H1 (cell line): ENCODE measurements around the gene MRPS26. TPM values are rescaled to one million over a fixed set of nuclear protein-coding genes. Genes with fewer than 3 reads are reported as not detected.
A peak's percentile ranks its signal among the peaks of the same experiment; 100 is the strongest.

Experiments used
- CTCF ChIA-PET: fragments of 300-600 bp; sonication (Branson Sonifier 250); formaldehyde crosslinking; loops from one replicate; lab custom pipeline; 2021; ENCODE audit not compliant: partially characterized antibody; lab: Charles Lee
- POLR2A ChIA-PET: fragments of 300-600 bp; sonication (Branson Sonifier 250); formaldehyde crosslinking; loops from one replicate; lab custom pipeline; 2021; ENCODE audit warnings: inconsistent platforms; ENCODE audit not compliant: partially characterized antibody; lab: Charles Lee
- DNase-seq, 2 experiments: peaks; one replicate each; pipeline versions ENCODE4 v3.0.0 to v3.0.0-alpha.2; 2010 to 2022; ENCODE audit warnings: low spot score in 2 of 2, low read depth in 1 of 2, mixed read lengths in 1 of 2
- FAIRE-seq: peaks from 2 replicates; lab custom pipeline; 2011; peaks lifted over from hg19 to GRCh38; lab: Jason Lieb, UNC
- H2AFZ ChIP-seq: 2 replicates; pipeline ENCODE4 v1.8.1; 2012; ENCODE audit warnings: low read length, inconsistent platforms
- H2AK5ac ChIP-seq: 2 replicates; pipeline ENCODE4 v1.6.1; 2013; ENCODE audit warnings: low read depth, low read length
- H2BK120ac ChIP-seq: replicated peaks from 2 replicates; pipeline ENCODE3; 2013; ENCODE audit warnings: low read depth, low read length, inconsistent platforms
- H2BK12ac ChIP-seq: 2 replicates; pipeline ENCODE4 v1.6.1; 2013; ENCODE audit warnings: low read depth, low read length
- H2BK15ac ChIP-seq: 2 replicates; pipeline ENCODE4 v1.6.1; 2013; ENCODE audit warnings: low read length
- H2BK20ac ChIP-seq: 2 replicates; pipeline ENCODE4 v1.6.1; 2013; ENCODE audit warnings: low read length
- H2BK5ac ChIP-seq: 2 replicates; pipeline ENCODE4 v1.6.1; 2013; ENCODE audit warnings: low read depth, low read length
- H3K14ac ChIP-seq: 2 replicates; pipeline ENCODE4 v1.6.1; 2013; ENCODE audit warnings: inconsistent platforms; ENCODE audit not compliant: insufficient read length
- H3K18ac ChIP-seq: 2 replicates; pipeline ENCODE4 v1.6.1; 2013; ENCODE audit warnings: low read length; ENCODE audit errors: extremely low read depth
- H3K23ac ChIP-seq: 2 replicates; pipeline ENCODE4 v1.6.1; 2013; ENCODE audit warnings: inconsistent platforms; ENCODE audit not compliant: insufficient read length
- H3K23me2 ChIP-seq: 2 replicates; pipeline ENCODE4 v1.6.1; 2013; ENCODE audit warnings: low read depth, low read length
- H3K27ac ChIP-seq: 2 replicates; pipeline ENCODE4 v1.6.1; 2011; ENCODE audit warnings: low read depth, low read length, inconsistent platforms
- H3K27me3 ChIP-seq, 4 experiments: replicated peaks in 1 of 4; 1 replicate in 1 of 4; 2 replicates in 3 of 4; pipeline versions ENCODE4 v1.6.1 to v1.8.1; 2011 to 2013; ENCODE audit warnings: low read length in 3 of 4, mild to moderate bottlenecking in 3 of 4, inconsistent platforms in 2 of 4, mixed read lengths in 2 of 4, moderate library complexity in 1 of 4; ENCODE audit not compliant: control insufficient read depth in 3 of 4, insufficient read depth in 3 of 4; ENCODE audit errors: extremely low read depth in 1 of 4
- H3K36me3 ChIP-seq, 4 experiments: 2 replicates each; pipeline versions ENCODE4 v1.6.1 to v1.8.1; 2011 to 2013; ENCODE audit warnings: mild to moderate bottlenecking in 4 of 4, low read length in 3 of 4, moderate library complexity in 2 of 4, control low read depth in 1 of 4, inconsistent platforms in 1 of 4; ENCODE audit not compliant: insufficient read depth in 4 of 4, control insufficient read depth in 2 of 4
- H3K4ac ChIP-seq: replicated peaks from 2 replicates; pipeline ENCODE3; 2013; ENCODE audit warnings: low read length, low read depth, mixed read lengths, inconsistent platforms; ENCODE audit not compliant: insufficient read length
- H3K4me1 ChIP-seq, 4 experiments: replicated peaks in 1 of 4; 1 replicate in 1 of 4; 2 replicates in 3 of 4; pipeline versions ENCODE4 v1.6.1 to v1.8.1; 2011 to 2013; ENCODE audit warnings: low read length in 3 of 4, inconsistent platforms in 2 of 4, mixed read lengths in 1 of 4; ENCODE audit not compliant: insufficient read depth in 4 of 4, control insufficient read depth in 3 of 4
- H3K4me2 ChIP-seq, 2 experiments: 2 replicates each; pipeline versions ENCODE4 v1.6.1 to v1.8.1; 2011 to 2013; ENCODE audit warnings: low read depth in 2 of 2, low read length in 2 of 2, control low read depth in 1 of 2, inconsistent platforms in 1 of 2, mild to moderate bottlenecking in 1 of 2; ENCODE audit not compliant: insufficient read depth in 1 of 2
- H3K4me3 ChIP-seq, 4 experiments: fragments of 200-600, 300-600 bp in 1 of 4; sonication (generic), shearing (Covaris generic), sonication (Bioruptor Twin) in 1 of 4; 2 replicates each; pipeline versions ENCODE4 v1.5.1 to v1.8.1; 2011 to 2016; ENCODE audit warnings: low read length in 4 of 4, low read depth in 3 of 4, control low read depth in 2 of 4, inconsistent platforms in 2 of 4, mild to moderate bottlenecking in 2 of 4, mixed read lengths in 1 of 4, moderate library complexity in 1 of 4; ENCODE audit not compliant: insufficient read depth in 2 of 4; ENCODE audit errors: extremely low read depth in 1 of 4
- H3K56ac ChIP-seq: replicated peaks from 2 replicates; pipeline ENCODE3; 2013; ENCODE audit warnings: low read depth, mild to moderate bottlenecking, mixed read lengths, low read length, inconsistent platforms; ENCODE audit not compliant: insufficient read length
- H3K79me1 ChIP-seq: 2 replicates; pipeline ENCODE4 v1.6.1; 2013; ENCODE audit warnings: low read depth, low read length, control low read depth
- H3K79me2 ChIP-seq, 2 experiments: 2 replicates each; pipeline versions ENCODE4 v1.6.1 to v1.8.1; 2012 to 2013; ENCODE audit warnings: low read length in 2 of 2, mild to moderate bottlenecking in 2 of 2, inconsistent platforms in 1 of 2; ENCODE audit not compliant: insufficient read depth in 2 of 2, control insufficient read depth in 1 of 2
- H3K9ac ChIP-seq, 4 experiments: replicated peaks in 1 of 4; 1 replicate in 1 of 4; 2 replicates in 3 of 4; pipeline versions ENCODE4 v1.6.1 to v1.8.1; 2011 to 2013; ENCODE audit warnings: low read depth in 3 of 4, low read length in 3 of 4, control low read depth in 2 of 4, mild to moderate bottlenecking in 2 of 4, moderate library complexity in 2 of 4, inconsistent platforms in 1 of 4; ENCODE audit errors: extremely low read depth in 1 of 4
- H3K9me3 ChIP-seq, 2 experiments: 2 replicates each; pipeline versions ENCODE4 v1.6.1 to v1.8.1; 2012 to 2013; ENCODE audit warnings: mild to moderate bottlenecking in 2 of 2, moderate library complexity in 2 of 2, control low read depth in 1 of 2, inconsistent platforms in 1 of 2, low read depth in 1 of 2, low read length in 1 of 2, mixed read lengths in 1 of 2; ENCODE audit not compliant: insufficient read depth in 2 of 2
- H4K20me1 ChIP-seq, 2 experiments: replicated peaks in 1 of 2; 2 replicates each; pipeline versions ENCODE3 to v1.8.1; 2011 to 2013; ENCODE audit warnings: inconsistent platforms in 2 of 2, low read length in 2 of 2, mild to moderate bottlenecking in 1 of 2; ENCODE audit not compliant: insufficient read depth in 2 of 2, control insufficient read depth in 1 of 2
- H4K5ac ChIP-seq: 2 replicates; pipeline ENCODE4 v1.6.1; 2013; ENCODE audit warnings: low read length, low read depth, mixed read lengths, inconsistent platforms; ENCODE audit not compliant: insufficient read length
- H4K8ac ChIP-seq: 2 replicates; pipeline ENCODE4 v1.8.0; 2013; ENCODE audit warnings: mild to moderate bottlenecking, moderate library complexity, low read length, inconsistent platforms; ENCODE audit not compliant: insufficient read depth; ENCODE audit errors: extremely low read depth
- H4K91ac ChIP-seq: replicated peaks from 2 replicates; pipeline ENCODE3; 2013; ENCODE audit warnings: low read length, mixed read lengths, inconsistent platforms; ENCODE audit not compliant: insufficient read length
- CHD1 ChIP-seq: IDR thresholded peaks from 2 replicates; pipeline ENCODE4 v1.6.1; 2012; ENCODE audit warnings: low read depth, low read length, improper control_type of control experiment
- HDAC2 ChIP-seq, 2 experiments: fragments of 300-600 bp in 1 of 2; sonication (generic) in 1 of 2; IDR thresholded peaks; 2 replicates each; pipeline ENCODE4 v1.6.1; 2011 to 2012; ENCODE audit warnings: low read depth in 2 of 2, low read length in 2 of 2, mild to moderate bottlenecking in 2 of 2, moderate library complexity in 2 of 2, borderline replicate concordance in 1 of 2, inconsistent platforms in 1 of 2
- JUN ChIP-seq: IDR thresholded peaks from 2 replicates; pipeline ENCODE4 v1.6.1; 2011; ENCODE audit warnings: low read depth, mild to moderate bottlenecking, improper control_type of control experiment, low read length
- MAX ChIP-seq: IDR thresholded peaks from 2 replicates; pipeline ENCODE4 v1.6.1; 2012; ENCODE audit warnings: inconsistent platforms
- NRF1 ChIP-seq: IDR thresholded peaks from 2 replicates; pipeline ENCODE4 v1.6.1; 2011; ENCODE audit warnings: mild to moderate bottlenecking, low read depth, low read length, improper control_type of control experiment
- POLR2A ChIP-seq, 2 experiments: IDR thresholded peaks; 1 replicate in 1 of 2; 2 replicates in 1 of 2; pipeline ENCODE4 v1.6.1; 2011; ENCODE audit warnings: low read depth in 2 of 2, low read length in 2 of 2, mild to moderate bottlenecking in 2 of 2; ENCODE audit errors: control extremely low read depth in 1 of 2
- POU5F1 ChIP-seq: IDR thresholded peaks from 2 replicates; pipeline ENCODE4 v1.6.1; 2011; ENCODE audit warnings: low read depth, mild to moderate bottlenecking, low read length, moderate library complexity
- RFX5 ChIP-seq: IDR thresholded peaks from 2 replicates; pipeline ENCODE4 v1.6.1; 2011; ENCODE audit warnings: low read depth, low read length, improper control_type of control experiment, borderline replicate concordance
- TEAD4 ChIP-seq: IDR thresholded peaks from 2 replicates; pipeline ENCODE4 v1.6.1; 2012; ENCODE audit warnings: low read depth, low read length, inconsistent platforms, mixed read lengths
- WGBS, 2 experiments: shearing (Covaris generic) in 1 of 2; methylation state at CpG; one replicate each; pipeline versions ENCODE4 v1.1.6 to v1.1.7; 2013 to 2015; ENCODE audit warnings: low lambda C conversion rate in 2 of 2, mixed read lengths in 2 of 2, inconsistent platforms in 1 of 2, low coverage in 1 of 2, missing lambda C conversion rate in 1 of 2; ENCODE audit not compliant: insufficient replicate concordance in 2 of 2, insufficient coverage in 1 of 2, insufficient read length in 1 of 2; ENCODE audit errors: extremely low coverage in 1 of 2, missing lambda C conversion rate in 1 of 2; 5-methylcytosine and 5-hydroxymethylcytosine counted together
- polyA plus RNA-seq, 7 experiments: library from polyadenylated mRNA; depleted of rRNA in 3 of 7; stranded (reverse) in 5 of 7; unstranded in 2 of 7; fragments of >200 nt in 5 of 7; fragments of 200-250 nt in 2 of 7; gene quantifications; 1 replicate in 5 of 7; 2 replicates in 1 of 7; 4 replicates in 1 of 7; pipeline versions ENCODE4 v1.2.1 to v1.2.3, GENCODE V29; 2011 to 2013; ENCODE audit warnings: missing spikeins in 2 of 7, mixed read lengths in 2 of 7
- total RNA-seq: library from RNA; stranded (reverse); fragmentation: NEBNext Ultra II Directional; extraction: Animal tissue kit (Norgen Biotek cat#: 25700); gene quantifications from 2 replicates; pipeline ENCODE4 v1.2.1, GENCODE V29; 2021

Gene MRPS26
- total and polyA plus RNA-seq, 2 of the 8 experiments (the other 6 are each of a cell fraction or from before 2014, with no cell fraction given) = 83.6 to 103 TPM

GRCh38 chr20:3045042-3045815, 623 bp upstream of the MRPS26 start:
- Histone ChIP-seq H2AK5ac (no peak overlapping the region), H3K23me2 (peaks cover 8% of the 10 kb centered on the region), H3K9me3 (no peaks in the 10 kb centered on the region), H2BK5ac (peak overlapping the region; percentile 80), H3K27me3 (no peaks in the 10 kb centered on the region), H4K91ac (peak overlapping the region; percentile 87), H3K14ac (no peak overlapping the region), H4K8ac (no peak overlapping the region), H3K4ac (peak overlapping the region; percentile 42), H3K9ac (peak overlapping the region; percentile 9 to 91 (median 62); a peak in 5 of 7 replicates), H3K27ac (no peak overlapping the region; the same call in 1 of the 2 replicates), H3K56ac (peak overlapping the region; percentile 83), H2BK120ac (peak overlapping the region; percentile 19), H3K79me2 (peaks cover 0 to 6% of the 10 kb centered on the region in 2 experiments; a peak in 1 of 4 replicates), H4K20me1 (no peaks in the 10 kb centered on the region), H2BK12ac (0 out of 2 replicates have a peak overlapping the region, but pooled peaks have one; percentile 50), H3K4me1 (peaks cover 2 to 12% (median 9%) of the 10 kb centered on the region in 4 experiments; a peak in 6 of 7 replicates), H3K18ac (peak overlapping the region; percentile 94), H4K5ac (peak overlapping the region; percentile 92), H2AFZ (peak overlapping the region; percentile 1; the same call in 1 of the 2 replicates), H2BK15ac (0 out of 2 replicates have a peak overlapping the region, but pooled peaks have one; percentile 61), H3K4me3 (peak overlapping the region; percentile 81 to 99 (median 88)), H3K4me2 (peak overlapping the region; percentile 68 to 78), H3K79me1 (peaks cover 5% of the 10 kb centered on the region), H3K23ac (no peak overlapping the region), H2BK20ac (peak overlapping the region; percentile 6; the same call in 1 of the 2 replicates), H3K36me3 (peaks cover 12 to 24% (median 23%) of the 10 kb centered on the region in 4 experiments; a peak in 7 of 8 replicates)
- FAIRE-seq (no peak), DNase-seq (no peak)
- 22% methylated on average over 7 of the region's 24 CpGs; no CpG with 5 or more reads in 1 of the 2 experiments for WGBS, 2 experiments
- POLR2A ChIA-PET = interaction anchor here (0.7 to 1.8 kb wide), 9 partner anchors 12 to 392 kb away, joined by 3 to 6 read pairs (median 4); partner anchors contain the start of genes ITPA, NOP56 and OXT
- CTCF ChIA-PET = interaction anchor here (0.6 kb wide), 2 partner anchors 140 to 304 kb away, joined by 4 to 6 read pairs; no protein-coding TSS in a partner anchor
- TF ChIP-seq CHD1 (no peak), MAX (peak; percentile 20; the same call in 1 of the 2 replicates), HDAC2 (IDR thresholded peaks at IDR 0.05; ENCODE audit: borderline replicate concordance in 1 of 2, low read depth in 2 of 2, low read length in 2 of 2) (no peak), TEAD4 (no peak), POU5F1 (no peak), NRF1 (no peak), JUN (no peak), POLR2A (IDR thresholded peaks at IDR 0.05; ENCODE audit: control extremely low read depth in 1 of 2, low read depth in 2 of 2, low read length in 2 of 2) (no peak), RFX5 (no peak)
